GM23338 (cell line): Measurements from ENCODE around the gene MECP2. TPM values are rescaled to one million over a fixed set of nuclear protein-coding genes. Genes with fewer than 3 reads are reported as not detected.

ENCODE experiments used
- ATAC-seq: fragments of 200-7000 bp; cut with Tn5 transposase; 3 replicates; pipeline ENCODE4 v1.9.1; 2020
- DNase-seq: peaks from one replicate; pipeline ENCODE4 v3.0.0-alpha.2; 2015; ENCODE audit warnings: low spot score
- H2AFZ ChIP-seq: fragments of 200-600 bp; sonication (generic); 2 replicates; pipeline ENCODE4 v1.8.0; 2016; ENCODE audit warnings: antibody characterized with exemption, mild to moderate bottlenecking, moderate library complexity
- H3F3A ChIP-seq: fragments of 200-600 bp; sonication (generic); replicated peaks from 2 replicates; pipeline ENCODE4 v1.8.0; 2017; ENCODE audit warnings: antibody characterized with exemption, mixed run types, low read depth
- H3K27ac ChIP-seq: fragments of 200-600 bp; sonication (generic); 2 replicates; pipeline ENCODE4 v1.6.1; 2016; ENCODE audit warnings: low read depth
- H3K27me3 ChIP-seq: fragments of 200-600 bp; sonication (generic); 2 replicates; pipeline ENCODE4 v1.8.0; 2016; ENCODE audit warnings: mild to moderate bottlenecking, mixed run types, moderate library complexity; ENCODE audit not compliant: insufficient read depth
- H3K36me3 ChIP-seq: fragments of 200-600 bp; sonication (generic); 2 replicates; pipeline ENCODE4 v1.8.0; 2016; ENCODE audit warnings: mild to moderate bottlenecking; ENCODE audit not compliant: insufficient read depth
- H3K4me1 ChIP-seq: fragments of 200-600 bp; sonication (generic); 2 replicates; pipeline ENCODE4 v1.8.0; 2016; ENCODE audit warnings: mild to moderate bottlenecking, moderate library complexity; ENCODE audit not compliant: insufficient read depth
- H3K4me2 ChIP-seq: fragments of 200-600 bp; sonication (generic); 2 replicates; pipeline ENCODE4 v1.7.1; 2017; ENCODE audit warnings: mixed run types
- H3K4me3 ChIP-seq: fragments of 200-600 bp; sonication (generic); 2 replicates; pipeline ENCODE4 v1.6.1; 2016; ENCODE audit warnings: mixed run types
- H3K79me2 ChIP-seq: fragments of 200-600 bp; sonication (generic); replicated peaks from 2 replicates; pipeline ENCODE4 v1.8.0; 2017; ENCODE audit warnings: mild to moderate bottlenecking; ENCODE audit not compliant: insufficient read depth
- H3K9me2 ChIP-seq: fragments of 200-600 bp; sonication (generic); 2 replicates; pipeline ENCODE4 v1.8.0; 2017; ENCODE audit not compliant: insufficient read depth
- H4K20me1 ChIP-seq: fragments of 200-600 bp; sonication (generic); replicated peaks from 2 replicates; pipeline ENCODE4 v1.8.0; 2017; ENCODE audit warnings: mild to moderate bottlenecking; ENCODE audit not compliant: insufficient read depth
- H3K27ac Mint-ChIP-seq: 2 replicates; pipeline ENCODE4 v1.8.0; 2020; ENCODE audit warnings: inconsistent platforms, mild to moderate bottlenecking, moderate library complexity, mixed read lengths
- H3K27me3 Mint-ChIP-seq: 3 replicates; pipeline ENCODE4 v1.8.0; 2022; ENCODE audit warnings: low read depth, mild to moderate bottlenecking, moderate library complexity, mixed read lengths, inconsistent platforms; ENCODE audit not compliant: insufficient read depth, poor library complexity
- H3K36me3 Mint-ChIP-seq: 3 replicates; pipeline ENCODE4 v1.8.0; 2021; ENCODE audit warnings: low read depth, mild to moderate bottlenecking, inconsistent platforms, moderate library complexity, mixed read lengths
- H3K4me1 Mint-ChIP-seq: 3 replicates; pipeline ENCODE4 v1.8.0; 2020; ENCODE audit warnings: mild to moderate bottlenecking, inconsistent platforms, mixed read lengths
- H3K4me3 Mint-ChIP-seq: 3 replicates; pipeline ENCODE4 v1.8.0; 2021; ENCODE audit warnings: moderate library complexity, mild to moderate bottlenecking, inconsistent platforms, mixed read lengths
- H3K9me3 Mint-ChIP-seq: 3 replicates; pipeline ENCODE4 v1.8.0; 2020; ENCODE audit warnings: moderate library complexity, mild to moderate bottlenecking, inconsistent platforms, mixed read lengths
- CREB1 ChIP-seq: fragments of 250-450 bp; sonication (Bioruptor Pico); IDR thresholded peaks from 2 replicates; pipeline ENCODE4 v1.5.0; 2020; ENCODE audit warnings: low read depth, mild to moderate bottlenecking, moderate library complexity
- EZH2phosphoT487 ChIP-seq: fragments of 200-600 bp; sonication (generic); IDR thresholded peaks from one replicate; pipeline ENCODE4 v1.8.1; 2018; ENCODE audit warnings: antibody characterized with exemption; ENCODE audit not compliant: unreplicated experiment
- NANOG ChIP-seq: IDR thresholded peaks from 2 replicates; pipeline ENCODE4 v1.6.1; 2016; ENCODE audit warnings: antibody characterized with exemption, borderline replicate concordance
- POLR2AphosphoS5 ChIP-seq: IDR thresholded peaks from 2 replicates; pipeline ENCODE4 v1.6.1; 2016; ENCODE audit warnings: antibody characterized with exemption, low read depth
- STAT1 ChIP-seq: IDR thresholded peaks from one replicate; pipeline ENCODE4 v1.6.1; 2016; ENCODE audit warnings: antibody characterized with exemption; ENCODE audit not compliant: unreplicated experiment
- ZNF114 ChIP-seq: fragments of 250-450 bp; sonication (Bioruptor Pico); IDR thresholded peaks from 2 replicates; pipeline ENCODE4 v1.5.0; 2020; ENCODE audit warnings: mild to moderate bottlenecking, moderate library complexity
- ZNF331 ChIP-seq: fragments of 250-450 bp; sonication (Bioruptor Pico); IDR thresholded peaks from 2 replicates; pipeline ENCODE4 v1.5.0; 2020; ENCODE audit warnings: low read depth, mild to moderate bottlenecking, moderate library complexity
- polyA plus RNA-seq: library from polyadenylated mRNA; unstranded; fragments of >200 nt; fragmentation: Nextera tagmentation; extraction: Ambion mirVana; gene quantifications from 2 replicates; pipeline ENCODE4 v1.2.1, GENCODE V29; 2016
- total RNA-seq: library from RNA; depleted of rRNA; stranded (reverse); fragments of >200 nt; shearing (Covaris generic); gene quantifications from 2 replicates; pipeline ENCODE4 v1.2.3, GENCODE V29; 2014
- TF ChIP-seq, protein P1 (sequence below): fragments of 250-450 bp; sonication (Bioruptor Pico); IDR thresholded peaks from 2 replicates; pipeline ENCODE4 v1.5.0; 2020; ENCODE audit warnings: mild to moderate bottlenecking, moderate library complexity
- TF ChIP-seq, protein P2 (sequence below): IDR thresholded peaks from one replicate; pipeline ENCODE4 v1.6.1; 2018; ENCODE audit warnings: antibody characterized with exemption; ENCODE audit not compliant: unreplicated experiment
- TF ChIP-seq, protein P3 (sequence below): IDR thresholded peaks from 2 replicates; pipeline ENCODE4 v1.6.1; 2016; ENCODE audit warnings: antibody characterized with exemption

MECP2 gene
- total and polyA plus RNA-seq, 2 experiments from 2014 or later = 27.7 to 32.7 TPM

DNA sequence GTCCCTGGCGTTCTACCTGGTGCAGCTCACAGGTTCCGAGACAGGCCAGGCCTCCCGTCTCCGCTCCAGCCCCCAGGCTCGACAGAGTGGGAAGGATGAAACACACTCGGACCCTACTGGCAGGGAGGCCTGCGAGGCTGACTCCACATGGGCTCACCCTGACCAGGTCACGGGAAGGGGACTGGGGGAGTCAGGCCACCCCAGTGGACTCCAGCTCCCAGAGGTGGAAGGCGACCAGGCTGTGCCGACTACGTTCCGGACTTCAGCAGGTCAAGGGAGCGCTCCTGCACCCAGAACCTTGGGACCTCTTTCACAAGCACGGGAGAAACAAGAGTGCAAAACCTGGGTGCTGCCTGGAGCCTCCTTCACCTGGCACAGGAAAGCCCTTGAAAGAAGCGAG is 73.2 kb downstream of the MECP2 start:
- H3K4me3 Mint-ChIP-seq = no peak overlapping the region
- no peaks in the 10 kb centered on the region for H3K9me3 Mint-ChIP-seq
- no peak for DNase-seq

More for the DNA sequence above, 73.2 kb downstream of the MECP2 start:
- no peaks in the 10 kb centered on the region for H4K20me1 ChIP-seq
- peaks cover 8% of the 10 kb centered on the region for H3K27me3 Mint-ChIP-seq
- no peaks in the 10 kb centered on the region for H3K36me3 ChIP-seq
- no peak for ATAC-seq
- H3K79me2 ChIP-seq = no peaks in the 10 kb centered on the region
- no peak overlapping the region for H3K4me2 ChIP-seq
- peaks cover 30% of the 10 kb centered on the region for H3K4me1 Mint-ChIP-seq
- peaks cover 7% of the 10 kb centered on the region; the same call in 2 of the 3 replicates for H3K36me3 Mint-ChIP-seq
- H3K27me3 ChIP-seq = no peaks in the 10 kb centered on the region
- H3K27ac Mint-ChIP-seq = no peak overlapping the region
- H3F3A ChIP-seq = no peaks in the 10 kb centered on the region
- peaks cover 6% of the 10 kb centered on the region; the same call in 1 of the 2 replicates for H3K4me1 ChIP-seq
- no peaks in the 10 kb centered on the region for H3K9me2 ChIP-seq
- H3K27ac ChIP-seq = no peak overlapping the region
- TF ChIP-seq, protein P1, sequence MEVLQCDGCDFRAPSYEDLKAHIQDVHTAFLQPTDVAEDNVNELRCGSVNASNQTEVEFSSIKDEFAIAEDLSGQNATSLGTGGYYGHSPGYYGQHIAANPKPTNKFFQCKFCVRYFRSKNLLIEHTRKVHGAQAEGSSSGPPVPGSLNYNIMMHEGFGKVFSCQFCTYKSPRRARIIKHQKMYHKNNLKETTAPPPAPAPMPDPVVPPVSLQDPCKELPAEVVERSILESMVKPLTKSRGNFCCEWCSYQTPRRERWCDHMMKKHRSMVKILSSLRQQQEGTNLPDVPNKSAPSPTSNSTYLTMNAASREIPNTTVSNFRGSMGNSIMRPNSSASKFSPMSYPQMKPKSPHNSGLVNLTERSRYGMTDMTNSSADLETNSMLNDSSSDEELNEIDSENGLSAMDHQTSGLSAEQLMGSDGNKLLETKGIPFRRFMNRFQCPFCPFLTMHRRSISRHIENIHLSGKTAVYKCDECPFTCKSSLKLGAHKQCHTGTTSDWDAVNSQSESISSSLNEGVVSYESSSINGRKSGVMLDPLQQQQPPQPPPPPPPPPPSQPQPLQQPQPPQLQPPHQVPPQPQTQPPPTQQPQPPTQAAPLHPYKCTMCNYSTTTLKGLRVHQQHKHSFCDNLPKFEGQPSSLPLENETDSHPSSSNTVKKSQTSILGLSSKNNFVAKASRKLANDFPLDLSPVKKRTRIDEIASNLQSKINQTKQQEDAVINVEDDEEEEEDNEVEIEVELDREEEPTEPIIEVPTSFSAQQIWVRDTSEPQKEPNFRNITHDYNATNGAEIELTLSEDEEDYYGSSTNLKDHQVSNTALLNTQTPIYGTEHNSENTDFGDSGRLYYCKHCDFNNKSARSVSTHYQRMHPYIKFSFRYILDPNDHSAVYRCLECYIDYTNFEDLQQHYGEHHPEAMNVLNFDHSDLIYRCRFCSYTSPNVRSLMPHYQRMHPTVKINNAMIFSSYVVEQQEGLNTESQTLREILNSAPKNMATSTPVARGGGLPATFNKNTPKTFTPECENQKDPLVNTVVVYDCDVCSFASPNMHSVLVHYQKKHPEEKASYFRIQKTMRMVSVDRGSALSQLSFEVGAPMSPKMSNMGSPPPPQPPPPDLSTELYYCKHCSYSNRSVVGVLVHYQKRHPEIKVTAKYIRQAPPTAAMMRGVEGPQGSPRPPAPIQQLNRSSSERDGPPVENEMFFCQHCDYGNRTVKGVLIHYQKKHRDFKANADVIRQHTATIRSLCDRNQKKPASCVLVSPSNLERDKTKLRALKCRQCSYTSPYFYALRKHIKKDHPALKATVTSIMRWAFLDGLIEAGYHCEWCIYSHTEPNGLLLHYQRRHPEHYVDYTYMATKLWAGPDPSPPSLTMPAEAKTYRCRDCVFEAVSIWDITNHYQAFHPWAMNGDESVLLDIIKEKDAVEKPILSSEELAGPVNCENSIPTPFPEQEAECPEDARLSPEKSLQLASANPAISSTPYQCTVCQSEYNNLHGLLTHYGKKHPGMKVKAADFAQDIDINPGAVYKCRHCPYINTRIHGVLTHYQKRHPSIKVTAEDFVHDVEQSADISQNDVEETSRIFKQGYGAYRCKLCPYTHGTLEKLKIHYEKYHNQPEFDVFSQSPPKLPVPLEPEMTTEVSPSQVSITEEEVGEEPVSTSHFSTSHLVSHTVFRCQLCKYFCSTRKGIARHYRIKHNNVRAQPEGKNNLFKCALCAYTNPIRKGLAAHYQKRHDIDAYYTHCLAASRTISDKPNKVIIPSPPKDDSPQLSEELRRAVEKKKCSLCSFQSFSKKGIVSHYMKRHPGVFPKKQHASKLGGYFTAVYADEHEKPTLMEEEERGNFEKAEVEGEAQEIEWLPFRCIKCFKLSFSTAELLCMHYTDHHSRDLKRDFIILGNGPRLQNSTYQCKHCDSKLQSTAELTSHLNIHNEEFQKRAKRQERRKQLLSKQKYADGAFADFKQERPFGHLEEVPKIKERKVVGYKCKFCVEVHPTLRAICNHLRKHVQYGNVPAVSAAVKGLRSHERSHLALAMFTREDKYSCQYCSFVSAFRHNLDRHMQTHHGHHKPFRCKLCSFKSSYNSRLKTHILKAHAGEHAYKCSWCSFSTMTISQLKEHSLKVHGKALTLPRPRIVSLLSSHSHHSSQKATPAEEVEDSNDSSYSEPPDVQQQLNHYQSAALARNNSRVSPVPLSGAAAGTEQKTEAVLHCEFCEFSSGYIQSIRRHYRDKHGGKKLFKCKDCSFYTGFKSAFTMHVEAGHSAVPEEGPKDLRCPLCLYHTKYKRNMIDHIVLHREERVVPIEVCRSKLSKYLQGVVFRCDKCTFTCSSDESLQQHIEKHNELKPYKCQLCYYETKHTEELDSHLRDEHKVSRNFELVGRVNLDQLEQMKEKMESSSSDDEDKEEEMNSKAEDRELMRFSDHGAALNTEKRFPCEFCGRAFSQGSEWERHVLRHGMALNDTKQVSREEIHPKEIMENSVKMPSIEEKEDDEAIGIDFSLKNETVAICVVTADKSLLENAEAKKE (CRISPR knock-in tag) = no peak
- TF ChIP-seq ZNF331 (CRISPR knock-in tag) = no peak
- TF ChIP-seq, protein P2, sequence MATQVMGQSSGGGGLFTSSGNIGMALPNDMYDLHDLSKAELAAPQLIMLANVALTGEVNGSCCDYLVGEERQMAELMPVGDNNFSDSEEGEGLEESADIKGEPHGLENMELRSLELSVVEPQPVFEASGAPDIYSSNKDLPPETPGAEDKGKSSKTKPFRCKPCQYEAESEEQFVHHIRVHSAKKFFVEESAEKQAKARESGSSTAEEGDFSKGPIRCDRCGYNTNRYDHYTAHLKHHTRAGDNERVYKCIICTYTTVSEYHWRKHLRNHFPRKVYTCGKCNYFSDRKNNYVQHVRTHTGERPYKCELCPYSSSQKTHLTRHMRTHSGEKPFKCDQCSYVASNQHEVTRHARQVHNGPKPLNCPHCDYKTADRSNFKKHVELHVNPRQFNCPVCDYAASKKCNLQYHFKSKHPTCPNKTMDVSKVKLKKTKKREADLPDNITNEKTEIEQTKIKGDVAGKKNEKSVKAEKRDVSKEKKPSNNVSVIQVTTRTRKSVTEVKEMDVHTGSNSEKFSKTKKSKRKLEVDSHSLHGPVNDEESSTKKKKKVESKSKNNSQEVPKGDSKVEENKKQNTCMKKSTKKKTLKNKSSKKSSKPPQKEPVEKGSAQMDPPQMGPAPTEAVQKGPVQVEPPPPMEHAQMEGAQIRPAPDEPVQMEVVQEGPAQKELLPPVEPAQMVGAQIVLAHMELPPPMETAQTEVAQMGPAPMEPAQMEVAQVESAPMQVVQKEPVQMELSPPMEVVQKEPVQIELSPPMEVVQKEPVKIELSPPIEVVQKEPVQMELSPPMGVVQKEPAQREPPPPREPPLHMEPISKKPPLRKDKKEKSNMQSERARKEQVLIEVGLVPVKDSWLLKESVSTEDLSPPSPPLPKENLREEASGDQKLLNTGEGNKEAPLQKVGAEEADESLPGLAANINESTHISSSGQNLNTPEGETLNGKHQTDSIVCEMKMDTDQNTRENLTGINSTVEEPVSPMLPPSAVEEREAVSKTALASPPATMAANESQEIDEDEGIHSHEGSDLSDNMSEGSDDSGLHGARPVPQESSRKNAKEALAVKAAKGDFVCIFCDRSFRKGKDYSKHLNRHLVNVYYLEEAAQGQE = no peak
- TF ChIP-seq, protein P3, sequence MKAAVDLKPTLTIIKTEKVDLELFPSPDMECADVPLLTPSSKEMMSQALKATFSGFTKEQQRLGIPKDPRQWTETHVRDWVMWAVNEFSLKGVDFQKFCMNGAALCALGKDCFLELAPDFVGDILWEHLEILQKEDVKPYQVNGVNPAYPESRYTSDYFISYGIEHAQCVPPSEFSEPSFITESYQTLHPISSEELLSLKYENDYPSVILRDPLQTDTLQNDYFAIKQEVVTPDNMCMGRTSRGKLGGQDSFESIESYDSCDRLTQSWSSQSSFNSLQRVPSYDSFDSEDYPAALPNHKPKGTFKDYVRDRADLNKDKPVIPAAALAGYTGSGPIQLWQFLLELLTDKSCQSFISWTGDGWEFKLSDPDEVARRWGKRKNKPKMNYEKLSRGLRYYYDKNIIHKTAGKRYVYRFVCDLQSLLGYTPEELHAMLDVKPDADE = no peak
- TF ChIP-seq NANOG = no peak
- TF ChIP-seq EZH2phosphoT487 = no peak
- TF ChIP-seq CREB1 (CRISPR knock-in tag) = no peak
- TF ChIP-seq POLR2AphosphoS5 = no peak
- no peak for TF ChIP-seq ZNF114 (CRISPR knock-in tag)
- no peak for TF ChIP-seq STAT1
- H3K4me3 ChIP-seq = no peak overlapping the region
- H2AFZ ChIP-seq = no peak overlapping the region
